Neutrophil (primary cell): ENCODE measurements around the gene RPSA.

Experiments used
- H3K27ac ChIP-seq: fragments of 200-600 bp; sonication (generic); 2 replicates; pipeline ENCODE4 v1.5.1; 2016; ENCODE audit warnings: mild to moderate bottlenecking, moderate library complexity
- H3K27me3 ChIP-seq: fragments of 200-600 bp; sonication (generic); 2 replicates; pipeline ENCODE4 v1.6.0; 2016; ENCODE audit warnings: mild to moderate bottlenecking
- H3K36me3 ChIP-seq: fragments of 200-600 bp; sonication (generic); 2 replicates; pipeline ENCODE4 v1.5.1; 2017
- H3K4me1 ChIP-seq, 2 experiments: fragments of 200-600 bp in 1 of 2; sonication (generic) in 1 of 2; 1 replicate in 1 of 2; 2 replicates in 1 of 2; pipeline versions ENCODE4 v1.5.1 to v1.6.1; 2013 to 2016; ENCODE audit warnings: low read depth in 1 of 2, low read length in 1 of 2, mild to moderate bottlenecking in 1 of 2, moderate library complexity in 1 of 2; ENCODE audit not compliant: control insufficient read depth in 1 of 2, insufficient read depth in 1 of 2
- H3K4me3 ChIP-seq, 2 experiments: fragments of 200-600 bp in 1 of 2; sonication (generic) in 1 of 2; 1 replicate in 1 of 2; 2 replicates in 1 of 2; pipeline ENCODE4 v1.5.1; 2013 to 2016; ENCODE audit warnings: low read depth in 1 of 2, low read length in 1 of 2, mild to moderate bottlenecking in 1 of 2, moderate library complexity in 1 of 2
- H3K9me3 ChIP-seq: fragments of 200-600 bp; sonication (generic); 2 replicates; pipeline ENCODE4 v1.5.1; 2016
- CTCF ChIP-seq: fragments of 200-600 bp; sonication (generic); IDR thresholded peaks from 2 replicates; pipeline ENCODE4 v1.5.1; 2016; ENCODE audit warnings: antibody characterized with exemption

RPSA gene

DNA sequence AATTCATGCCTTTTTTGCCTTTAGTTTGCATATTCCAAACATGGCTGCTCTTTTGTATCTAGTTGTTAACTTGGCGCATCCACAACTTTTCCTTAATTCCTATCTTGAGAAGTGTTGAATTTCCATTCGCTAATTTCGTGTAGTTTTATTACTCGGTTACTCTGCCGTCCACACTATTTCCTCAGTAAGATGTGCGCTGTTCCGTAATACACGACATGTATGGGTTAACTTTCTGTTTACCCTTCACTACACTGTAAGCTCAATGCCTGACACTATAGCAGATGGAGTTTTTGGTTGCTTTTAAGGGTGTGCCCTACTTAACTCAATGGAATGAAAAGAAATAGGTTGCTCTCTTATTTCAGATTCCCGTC lies 724 bp downstream of the RPSA start:
- peaks cover 32% of the 10 kb centered on the region for H3K36me3 ChIP-seq
- H3K27ac ChIP-seq = peak overlapping the region; percentile 83
- H3K27me3 ChIP-seq = no peaks in the 10 kb centered on the region
- H3K4me3 ChIP-seq = peak overlapping the region; percentile 83 to 86
- H3K4me1 ChIP-seq = peaks cover 14 to 19% of the 10 kb centered on the region in 2 experiments
- TF ChIP-seq CTCF = no peak
- no peaks in the 10 kb centered on the region for H3K9me3 ChIP-seq

GRCh38 chr3:39407773-39408492 lies 1.4 kb downstream of the RPSA start:
- Histone ChIP-seq H3K36me3 (peaks cover 39% of the 10 kb centered on the region), H3K4me1 (peaks cover 14 to 19% of the 10 kb centered on the region in 2 experiments), H3K4me3 (no peak overlapping the region), H3K27me3 (no peaks in the 10 kb centered on the region), H3K9me3 (no peaks in the 10 kb centered on the region), H3K27ac (no peak overlapping the region)
- no peak for TF ChIP-seq CTCF

DNA sequence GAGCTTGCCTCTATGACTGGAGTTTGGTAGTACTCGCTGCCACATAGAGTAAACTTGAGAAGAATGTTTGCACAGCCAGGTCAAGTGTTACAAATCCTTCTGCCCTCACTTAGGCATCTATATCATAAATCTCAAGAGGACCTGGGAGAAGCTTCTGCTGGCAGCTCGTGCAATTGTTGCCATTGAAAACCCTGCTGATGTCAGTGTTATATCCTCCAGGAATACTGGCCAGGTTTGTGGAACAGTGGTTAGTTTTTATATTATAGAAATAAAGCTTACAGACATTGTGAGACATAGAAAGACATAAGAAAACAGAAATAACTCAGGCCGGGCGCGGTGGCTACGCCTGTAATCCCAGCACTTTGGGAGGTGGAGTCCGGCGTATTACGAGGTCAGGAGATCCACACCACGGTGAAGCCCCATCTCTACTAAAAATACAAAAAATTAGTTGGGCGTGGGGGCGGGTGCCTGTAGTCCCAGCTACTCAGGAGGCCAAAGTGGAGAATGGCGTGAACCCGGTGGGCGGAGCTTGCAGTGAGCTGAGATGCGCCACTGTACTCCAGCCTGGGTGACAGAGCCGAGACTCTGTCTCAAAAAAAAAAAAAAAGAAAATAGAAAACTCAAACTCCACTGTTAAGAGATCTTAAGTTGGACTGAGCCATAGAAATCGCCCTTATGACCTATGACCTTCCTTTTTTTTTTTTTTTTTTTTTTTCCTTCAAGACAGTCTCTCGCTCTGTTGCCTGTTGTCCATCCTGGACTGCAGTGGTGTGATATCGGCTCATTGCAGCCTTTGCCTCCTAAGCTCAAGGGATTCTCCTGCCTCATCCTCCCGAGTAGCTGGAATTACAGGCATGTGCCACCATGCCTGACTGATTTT lies 2.2 kb downstream of the RPSA start:
- no peaks in the 10 kb centered on the region for H3K9me3 ChIP-seq

DNA sequence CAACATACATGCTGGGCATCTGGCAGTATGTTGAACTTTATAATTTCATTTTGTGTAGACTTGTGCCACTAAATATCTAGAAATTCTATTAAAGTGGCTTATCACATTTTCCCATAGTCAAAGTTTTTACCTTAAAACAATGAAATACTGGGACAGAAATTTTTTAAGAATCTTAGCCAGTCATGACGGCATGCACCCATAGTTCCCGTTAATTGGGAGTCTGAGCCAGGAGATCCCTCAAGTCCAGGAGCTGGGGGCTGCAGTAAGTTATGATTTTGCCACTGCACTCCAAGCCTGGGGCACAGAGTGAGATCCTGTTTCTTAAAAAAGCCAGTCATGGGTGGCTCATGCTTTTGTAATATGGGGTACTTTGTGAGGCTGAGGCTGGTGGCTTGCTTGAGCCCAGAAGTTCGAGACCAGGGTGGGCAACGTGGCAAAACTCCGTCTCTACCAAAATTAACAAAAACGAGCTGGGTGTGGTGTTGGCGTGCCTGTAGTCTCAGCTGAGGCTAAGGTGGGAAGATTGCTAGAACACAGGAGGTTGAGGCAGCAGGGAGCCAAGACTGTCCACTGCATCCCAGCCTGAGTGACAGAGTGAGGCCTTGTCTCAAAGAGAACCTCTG lies 3.1 kb downstream of the RPSA start:
- H3K36me3 ChIP-seq = peaks cover 56% of the 10 kb centered on the region
- no peaks in the 10 kb centered on the region for H3K27me3 ChIP-seq
- no peak for TF ChIP-seq CTCF
- H3K4me1 ChIP-seq = peaks cover 14 to 19% of the 10 kb centered on the region in 2 experiments
- no peaks in the 10 kb centered on the region for H3K9me3 ChIP-seq
- no peak overlapping the region for H3K27ac ChIP-seq
- no peak overlapping the region for H3K4me3 ChIP-seq

More for the DNA sequence above, 2.2 kb downstream of the RPSA start:
- H3K27me3 ChIP-seq = no peaks in the 10 kb centered on the region
- H3K4me1 ChIP-seq = peaks cover 14 to 19% of the 10 kb centered on the region in 2 experiments
- no peak overlapping the region for H3K4me3 ChIP-seq
- H3K36me3 ChIP-seq = peaks cover 47% of the 10 kb centered on the region
- H3K27ac ChIP-seq = no peak overlapping the region
- no peak for TF ChIP-seq CTCF

DNA sequence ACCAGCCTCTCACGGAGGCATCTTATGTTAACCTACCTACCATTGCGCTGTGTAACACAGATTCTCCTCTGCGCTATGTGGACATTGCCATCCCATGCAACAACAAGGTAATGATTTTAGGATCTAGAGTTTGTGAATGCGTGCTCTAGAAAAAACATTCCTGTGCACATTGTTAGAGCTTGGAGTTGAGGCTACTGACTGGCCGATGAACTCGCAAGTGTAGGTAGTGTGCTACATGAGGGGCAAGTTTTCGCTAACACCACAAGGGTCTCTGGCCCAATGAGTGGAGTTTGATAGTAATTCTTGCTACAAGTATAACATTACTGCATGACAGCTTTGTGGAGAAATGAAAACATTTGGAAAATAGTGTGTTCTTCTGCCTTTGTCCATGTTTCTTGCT lies 4.4 kb downstream of the RPSA start:
- Histone ChIP-seq H3K4me1 (peaks cover 10 to 14% of the 10 kb centered on the region in 2 experiments), H3K9me3 (no peaks in the 10 kb centered on the region), H3K36me3 (peaks cover 56% of the 10 kb centered on the region), H3K4me3 (no peak overlapping the region), H3K27me3 (no peaks in the 10 kb centered on the region), H3K27ac (no peak overlapping the region)
- no peak for TF ChIP-seq CTCF
